Glomerular visceral epithelial cell (primary cell): ENCODE data around the gene PKNOX2.

Experiments
- DNase-seq: peaks from one replicate; pipeline ENCODE4 v3.0.0-alpha.2; 2016; ENCODE audit errors: extremely low spot score

PKNOX2 gene

DNA sequence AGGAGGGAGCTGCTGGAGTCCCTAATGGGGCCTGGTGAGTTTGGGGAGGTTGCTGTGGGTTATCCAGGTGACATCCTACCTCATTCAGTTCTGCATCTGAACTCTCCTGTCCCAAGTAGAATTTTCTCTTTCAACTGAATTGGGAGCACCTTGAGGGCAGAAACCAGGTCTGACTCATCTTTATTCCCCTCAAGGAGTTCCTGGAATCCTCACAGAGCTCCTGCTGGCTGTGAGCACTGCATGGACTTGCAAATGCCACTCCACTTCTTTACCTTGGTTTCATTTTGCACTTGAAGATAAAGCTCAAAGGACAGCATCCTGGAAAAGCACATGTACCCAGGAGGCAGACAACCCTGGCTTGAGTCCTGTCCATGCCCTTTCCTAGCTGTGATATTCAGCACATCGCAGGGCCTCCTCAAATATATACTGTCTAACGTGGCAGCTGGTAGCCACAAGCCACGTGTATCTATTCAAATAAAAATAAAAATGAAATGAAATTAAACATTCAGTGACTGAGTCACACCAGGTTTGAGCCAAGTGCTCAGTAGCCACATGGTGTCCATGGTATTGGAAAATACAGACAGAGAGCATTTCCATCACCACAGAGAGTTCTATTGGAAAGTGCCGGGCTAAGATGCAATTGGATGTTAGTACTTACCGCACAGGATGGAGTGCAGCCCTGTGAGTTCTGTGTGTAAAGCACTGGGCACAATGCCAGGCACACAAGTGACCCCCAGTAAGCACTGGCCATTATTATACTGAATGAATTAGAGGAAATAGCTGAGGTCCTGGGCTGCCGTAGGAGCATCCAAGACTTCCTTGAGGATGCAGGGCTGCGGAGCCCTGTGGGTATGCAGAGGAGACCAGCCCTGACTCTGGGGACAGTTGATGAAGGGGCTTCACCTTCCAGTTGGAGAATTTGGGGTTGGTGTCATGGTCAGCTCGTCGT is 149.0 kb downstream of the PKNOX2 start:
- no peak for DNase-seq

DNA sequence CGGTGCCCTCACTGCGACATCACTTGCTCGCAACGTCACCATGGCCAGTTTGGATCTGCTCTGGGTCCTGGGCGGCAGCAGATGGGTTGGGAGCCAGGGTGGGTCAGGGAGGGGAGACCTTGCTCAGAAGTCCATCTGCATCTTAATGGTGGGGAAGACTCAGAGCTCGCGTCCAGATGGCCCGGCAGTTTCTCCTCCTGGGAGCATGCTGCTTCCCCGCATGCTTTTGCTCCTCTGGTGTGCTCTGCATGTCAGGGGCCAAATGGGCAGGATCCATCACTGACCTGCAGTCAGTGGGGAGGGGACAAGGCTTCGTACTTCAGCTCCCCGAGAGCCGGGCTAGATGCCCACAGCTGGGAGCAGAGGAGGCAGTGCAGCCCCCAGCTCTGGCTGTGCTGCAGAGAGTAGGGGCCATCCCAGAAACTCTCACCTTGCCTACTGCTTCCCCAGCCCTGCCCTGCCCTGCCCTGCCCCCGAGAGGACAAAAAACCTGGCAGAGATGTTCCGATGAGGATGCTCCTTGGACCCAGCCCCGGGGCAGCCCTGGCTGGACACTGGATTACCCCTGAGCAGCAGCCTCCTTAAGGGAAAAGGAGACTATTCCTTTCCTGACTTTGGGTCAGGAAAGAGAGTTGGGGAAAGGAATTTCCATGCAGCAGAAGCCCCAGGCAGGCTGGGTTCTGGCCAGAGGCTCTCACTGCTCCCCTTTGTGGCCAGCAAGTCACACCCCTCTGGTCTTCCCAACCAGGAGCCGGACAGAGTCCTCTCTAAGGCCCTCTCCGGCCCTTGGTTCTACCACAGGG is 149.9 kb downstream of the PKNOX2 start:
- no peak for DNase-seq

DNA sequence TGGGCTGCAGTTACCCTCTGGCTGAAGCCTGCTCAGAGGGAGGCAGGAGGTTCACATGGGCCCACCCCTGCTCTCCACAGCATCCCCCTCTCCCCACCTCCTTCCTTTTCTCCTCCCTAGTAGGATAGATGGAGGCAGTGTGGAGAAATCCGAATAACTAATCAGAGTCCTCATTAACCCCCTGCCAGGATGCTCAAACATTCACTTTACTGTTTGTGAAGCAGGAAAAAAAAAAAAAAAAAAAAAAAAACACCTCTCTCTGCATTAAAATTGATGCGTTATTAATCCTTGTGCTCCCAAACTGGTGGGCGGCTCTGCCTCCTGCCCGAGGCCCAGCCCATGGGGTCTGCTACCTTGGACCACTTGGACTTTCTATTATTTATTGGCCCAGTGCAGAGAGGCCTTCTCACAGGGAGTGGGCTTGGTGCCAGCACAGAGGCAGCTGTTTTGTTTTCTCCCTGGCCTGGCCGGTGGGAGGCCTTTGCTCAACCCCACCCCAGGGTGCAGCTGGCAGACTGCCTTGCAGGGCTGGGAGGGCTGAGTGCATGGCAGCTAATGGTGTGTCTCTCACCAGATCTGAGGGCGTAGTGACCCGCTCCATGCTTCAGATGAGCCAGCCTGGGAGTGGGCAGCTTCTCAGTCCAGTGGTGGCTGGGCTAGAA is 150.7 kb downstream of the PKNOX2 start:
- no peak for DNase-seq

DNA sequence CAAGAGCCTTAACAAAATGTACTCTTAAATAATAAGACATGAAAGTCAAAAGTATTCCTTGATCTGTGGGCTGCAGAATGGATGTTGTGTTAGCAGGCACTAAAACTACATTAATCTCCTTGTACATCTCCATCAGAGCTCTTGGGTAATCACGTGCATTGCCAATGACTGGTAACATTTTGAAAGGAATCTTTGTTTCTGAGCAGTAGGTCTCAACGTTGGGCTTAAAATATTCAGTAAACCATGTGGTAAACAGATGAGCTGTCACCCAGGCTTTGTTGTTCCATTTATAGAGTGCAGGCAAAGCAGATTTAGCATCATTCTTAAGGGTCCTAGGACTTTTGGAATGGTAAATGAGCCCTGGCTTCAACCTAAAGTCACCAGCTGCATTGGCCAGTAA is 152.9 kb downstream of the PKNOX2 start:
- no peak for DNase-seq

DNA sequence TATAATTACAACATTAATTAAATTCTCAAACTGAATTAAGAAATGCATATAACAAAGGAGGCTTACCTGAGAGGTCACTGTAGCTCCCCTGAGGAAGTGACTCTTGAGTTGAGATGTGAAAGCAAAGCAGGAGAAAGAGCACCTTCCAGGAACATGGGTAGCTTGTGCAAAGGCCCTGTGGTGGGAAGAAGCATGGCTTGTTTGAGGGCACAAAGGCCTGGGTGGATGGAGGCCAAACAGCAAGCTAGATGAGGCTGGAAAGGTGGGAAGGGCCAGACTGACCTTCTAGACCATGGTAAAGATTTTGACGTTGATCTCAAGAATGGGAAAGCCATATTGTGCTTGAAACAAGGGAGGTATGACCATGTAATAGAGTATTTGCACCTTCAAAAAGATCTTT is 155.1 kb downstream of the PKNOX2 start:
- DNase-seq: no peak

DNA sequence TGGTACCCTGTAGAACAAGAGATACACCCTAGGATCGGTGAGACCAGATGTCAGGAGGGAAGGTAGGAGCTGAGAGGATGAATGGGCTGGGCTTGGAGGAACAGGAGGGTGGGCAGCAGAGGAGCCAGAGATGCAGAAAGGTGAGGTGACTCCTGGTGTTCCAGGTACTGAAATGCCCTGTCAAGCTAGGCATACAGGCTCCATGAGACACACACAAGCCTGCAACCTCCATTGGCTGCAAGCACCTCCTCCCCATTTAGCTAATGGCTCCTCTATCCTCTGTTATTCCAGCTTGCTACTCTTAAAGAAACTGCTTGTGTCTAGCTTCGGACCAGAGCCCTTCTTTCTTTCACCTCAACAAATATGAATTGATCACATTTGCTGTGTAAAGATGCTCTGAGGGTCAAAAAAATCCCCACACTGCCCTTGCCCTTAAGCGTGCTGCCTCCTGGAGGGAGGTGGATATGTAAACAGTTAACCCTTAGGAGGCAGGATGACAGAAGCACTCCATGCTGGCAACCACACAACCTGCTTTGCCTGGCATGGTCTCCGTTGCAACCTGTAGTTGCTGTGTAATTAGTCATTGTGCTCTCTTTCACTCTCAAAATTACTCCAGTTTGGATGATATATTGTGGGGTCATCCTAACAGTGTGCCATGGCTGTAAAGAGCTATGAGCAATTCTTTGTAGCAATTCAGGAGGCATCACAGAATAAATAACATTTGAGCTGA is 156.0 kb downstream of the PKNOX2 start:
- no peak for DNase-seq

DNA sequence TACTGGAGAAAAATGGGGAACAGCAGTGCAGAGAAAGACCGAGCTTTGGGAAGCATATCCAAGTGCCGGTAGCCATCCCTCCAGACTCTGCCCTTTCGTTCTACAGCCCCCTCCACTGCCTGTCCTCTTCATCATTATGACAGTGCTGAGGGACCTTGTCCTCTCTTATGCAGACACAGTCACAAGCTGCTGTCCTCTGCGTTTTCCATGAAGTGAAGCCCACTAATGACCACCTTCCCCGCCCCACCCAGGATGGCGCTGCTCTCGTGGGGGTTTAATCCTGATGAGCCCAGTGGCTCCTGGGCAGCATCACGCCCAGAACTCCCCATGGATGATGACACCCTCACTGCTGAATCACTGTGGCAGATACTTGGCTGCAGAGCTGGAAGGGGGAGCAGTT is 157.7 kb downstream of the PKNOX2 start:
- DNase-seq: no peak

DNA sequence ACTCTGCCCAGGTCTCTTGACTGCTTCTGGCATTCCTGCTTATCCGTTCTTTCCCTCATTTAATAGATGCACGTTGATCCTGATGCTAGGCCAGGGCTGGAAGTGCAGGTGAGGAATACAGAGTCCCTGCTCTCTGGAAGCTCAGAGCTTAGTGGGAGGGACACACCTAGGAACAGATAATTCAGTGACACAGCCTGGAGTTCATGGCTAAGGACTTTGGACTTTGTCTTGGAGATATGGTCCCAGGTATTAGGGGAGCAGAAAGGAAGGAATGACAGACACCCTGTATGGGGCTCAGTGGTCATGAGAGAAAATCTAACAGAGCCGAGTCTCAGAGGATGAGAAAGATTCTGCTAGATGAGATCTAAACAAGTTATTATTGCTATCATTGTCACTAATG is 160.6 kb downstream of the PKNOX2 start:
- no peak for DNase-seq

DNA sequence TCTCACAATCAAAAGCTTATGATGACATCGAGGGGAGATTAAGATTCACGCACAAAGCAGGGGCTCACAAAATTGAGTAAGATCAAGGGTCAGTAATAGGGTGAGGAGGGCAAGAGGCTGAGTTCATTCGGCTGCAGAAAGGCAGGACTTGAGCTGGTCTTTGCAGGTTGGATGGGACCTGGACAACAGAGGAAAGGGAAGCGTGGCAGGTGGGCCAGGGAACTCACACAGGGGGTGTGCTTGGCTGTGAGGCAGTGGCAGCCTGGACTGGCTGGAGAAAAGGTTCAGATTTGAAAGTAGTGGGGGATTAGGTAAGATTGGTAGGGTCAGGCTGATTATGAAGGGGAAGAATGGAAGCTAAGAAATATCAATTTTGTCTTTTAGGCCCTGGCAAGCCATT is 161.6 kb downstream of the PKNOX2 start:
- no peak for DNase-seq

DNA sequence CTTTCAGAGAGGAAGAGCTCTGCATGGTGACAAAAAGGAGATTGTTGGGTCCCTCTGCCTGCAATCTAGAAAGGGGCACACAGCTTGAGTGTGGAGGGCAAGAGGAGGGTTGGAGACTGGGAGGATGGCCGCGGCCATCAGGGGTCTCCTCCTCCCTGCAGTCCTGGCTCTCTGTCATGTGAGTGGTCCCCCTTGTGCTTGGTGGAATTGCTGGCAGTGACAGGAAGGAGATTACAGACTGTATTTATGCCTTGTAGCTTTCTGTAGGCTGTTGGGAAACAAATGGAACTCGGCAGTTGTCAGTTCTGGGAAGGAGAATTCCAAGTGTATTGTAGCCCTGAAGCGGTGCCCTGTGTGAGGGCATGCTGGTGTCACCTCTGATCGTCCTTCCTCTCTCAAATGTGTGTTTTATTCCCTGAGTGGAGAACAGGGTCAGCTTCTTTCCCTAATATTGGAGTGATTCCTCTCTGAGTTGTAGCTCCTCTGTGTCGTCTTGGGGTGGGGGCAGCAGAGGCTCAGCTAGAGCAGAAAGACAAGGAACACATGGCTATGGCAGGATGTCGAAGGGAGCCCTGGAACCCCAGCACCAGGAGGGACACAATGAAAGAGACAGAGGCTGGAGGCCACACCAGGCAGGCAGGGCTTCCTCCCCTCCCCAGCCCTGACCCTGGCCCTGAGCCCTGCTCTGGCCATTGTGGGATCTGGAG is 163.1 kb downstream of the PKNOX2 start:
- DNase-seq: no peak

DNA sequence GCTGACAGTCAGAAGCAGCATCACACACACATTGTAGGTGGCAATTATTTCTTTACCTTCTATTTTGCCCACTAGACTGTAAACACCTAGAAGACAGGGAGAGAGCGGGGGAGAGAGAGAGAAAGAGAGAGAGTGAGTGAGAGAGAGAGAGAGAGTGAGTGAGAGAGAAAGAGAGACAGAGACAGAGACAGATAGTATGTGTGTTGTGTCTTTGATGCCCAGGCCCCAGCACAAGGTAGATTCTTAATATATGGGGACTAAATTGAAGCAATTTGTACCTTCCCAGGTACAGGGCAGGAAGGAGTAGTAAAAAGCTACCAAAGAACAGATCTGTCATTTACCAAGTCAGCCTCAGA is 163.7 kb downstream of the PKNOX2 start:
- DNase-seq: no peak

DNA sequence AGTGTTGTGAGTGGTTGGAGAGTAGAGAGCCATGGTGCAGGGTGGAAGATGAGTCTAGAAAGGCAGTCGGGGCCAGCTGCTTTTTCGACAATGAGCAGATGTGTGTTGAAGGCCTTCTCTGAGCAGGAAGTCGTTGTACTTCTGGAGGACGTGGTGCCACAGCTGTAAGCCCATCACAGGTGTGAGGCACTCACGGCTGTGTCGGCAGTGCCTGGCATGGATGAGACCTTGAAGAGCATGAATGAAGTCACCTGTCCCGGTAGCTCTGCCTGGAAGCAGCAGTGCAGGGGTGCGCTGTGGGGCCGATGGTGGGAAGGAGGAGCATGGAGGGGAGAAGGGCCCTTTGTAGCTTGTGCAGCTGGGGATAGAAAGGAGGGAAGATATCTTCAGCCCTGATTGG is 165.2 kb downstream of the PKNOX2 start:
- no peak for DNase-seq

DNA sequence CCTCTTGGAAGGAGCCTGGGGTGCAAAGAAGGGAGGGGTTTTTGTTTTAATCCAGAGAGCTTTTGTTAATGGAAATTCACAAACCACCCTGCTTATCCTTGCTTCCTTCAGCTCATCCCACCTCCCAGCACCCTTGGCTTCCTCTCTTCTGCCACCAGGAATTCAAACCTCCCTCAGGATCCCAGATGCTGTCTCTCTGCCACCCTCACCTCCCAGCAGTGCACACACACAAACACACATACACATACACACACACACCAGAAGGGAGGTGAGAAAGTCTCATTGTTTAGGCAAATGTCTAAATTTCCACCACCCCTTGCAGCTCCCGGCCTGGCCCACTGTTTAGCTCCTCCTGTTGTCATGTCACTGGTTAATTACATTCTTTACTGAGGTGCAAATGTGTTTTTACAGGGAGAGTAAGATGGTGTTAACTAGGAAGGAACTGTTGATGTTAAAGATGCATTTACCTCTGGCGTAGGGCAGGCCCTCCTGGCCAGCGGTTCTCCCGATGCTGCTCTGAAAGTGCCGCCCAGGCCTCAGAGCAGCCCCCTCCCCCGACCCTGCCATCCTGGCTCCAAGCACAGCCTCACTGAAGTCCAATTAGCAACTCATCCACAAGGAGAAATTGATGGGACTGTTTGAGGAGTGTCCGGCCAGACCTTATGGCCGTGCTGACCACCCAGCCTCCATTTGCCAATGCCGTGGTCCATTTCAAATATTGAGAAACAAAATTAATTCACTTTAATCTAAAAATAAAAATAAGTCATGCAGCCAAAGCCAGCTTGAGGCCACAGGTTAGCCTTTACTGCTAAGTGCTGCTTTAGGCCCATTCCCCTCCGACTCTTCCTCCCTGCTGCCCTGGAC is 166.1 kb downstream of the PKNOX2 start:
- no peak for DNase-seq

DNA sequence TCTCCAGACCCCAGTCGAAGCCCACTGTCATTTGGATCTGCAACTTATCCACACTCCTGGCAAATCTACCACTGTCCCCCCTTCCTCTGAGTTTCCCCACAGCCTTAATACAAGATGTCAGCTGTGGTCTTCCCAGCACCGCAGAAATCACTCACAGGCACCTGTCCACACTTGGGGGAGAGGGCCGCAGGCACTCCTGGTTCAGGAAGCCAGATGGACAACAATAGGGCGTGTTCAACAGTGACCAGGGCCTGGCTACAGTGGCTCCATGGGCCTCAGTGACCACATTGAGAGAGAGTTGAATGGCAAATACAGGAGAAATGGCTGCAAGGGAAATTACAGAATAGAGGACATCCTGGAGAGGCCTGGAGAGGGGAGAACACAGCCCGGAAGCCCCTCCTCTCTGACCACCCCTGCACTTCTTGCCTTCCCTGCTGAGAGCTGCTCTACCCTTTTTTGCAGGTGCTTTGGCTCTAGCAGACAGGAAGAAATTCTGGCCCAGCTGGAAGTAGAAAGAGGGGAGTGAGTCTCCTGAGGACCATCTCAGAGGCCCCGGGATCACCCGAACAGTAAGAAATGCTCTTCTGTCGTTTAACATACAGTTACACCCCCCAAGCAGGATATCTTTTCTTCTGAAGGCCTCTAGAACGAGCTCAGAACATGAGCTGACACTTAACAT is 166.9 kb downstream of the PKNOX2 start:
- DNase-seq: no peak

DNA sequence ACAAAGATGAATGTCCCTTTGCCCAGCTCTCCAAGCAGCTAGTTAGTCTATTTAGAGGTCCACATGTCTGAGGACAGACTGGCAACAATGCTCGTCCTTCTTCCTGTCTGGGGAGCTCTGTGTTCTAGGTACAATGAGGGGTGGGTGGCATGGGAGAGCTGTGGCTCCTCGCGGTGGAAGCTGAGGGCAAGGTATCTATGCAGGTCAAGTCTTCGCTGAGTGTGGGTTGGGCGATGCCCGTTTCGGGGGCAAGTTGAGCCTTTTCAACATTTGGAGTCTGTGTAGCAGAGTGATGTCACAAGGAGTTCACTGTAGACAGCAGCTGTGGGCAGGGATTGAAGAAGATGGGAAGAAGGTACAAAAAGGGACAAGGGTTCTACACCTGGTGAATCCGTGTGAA is 168.3 kb downstream of the PKNOX2 start:
- DNase-seq: no peak

DNA sequence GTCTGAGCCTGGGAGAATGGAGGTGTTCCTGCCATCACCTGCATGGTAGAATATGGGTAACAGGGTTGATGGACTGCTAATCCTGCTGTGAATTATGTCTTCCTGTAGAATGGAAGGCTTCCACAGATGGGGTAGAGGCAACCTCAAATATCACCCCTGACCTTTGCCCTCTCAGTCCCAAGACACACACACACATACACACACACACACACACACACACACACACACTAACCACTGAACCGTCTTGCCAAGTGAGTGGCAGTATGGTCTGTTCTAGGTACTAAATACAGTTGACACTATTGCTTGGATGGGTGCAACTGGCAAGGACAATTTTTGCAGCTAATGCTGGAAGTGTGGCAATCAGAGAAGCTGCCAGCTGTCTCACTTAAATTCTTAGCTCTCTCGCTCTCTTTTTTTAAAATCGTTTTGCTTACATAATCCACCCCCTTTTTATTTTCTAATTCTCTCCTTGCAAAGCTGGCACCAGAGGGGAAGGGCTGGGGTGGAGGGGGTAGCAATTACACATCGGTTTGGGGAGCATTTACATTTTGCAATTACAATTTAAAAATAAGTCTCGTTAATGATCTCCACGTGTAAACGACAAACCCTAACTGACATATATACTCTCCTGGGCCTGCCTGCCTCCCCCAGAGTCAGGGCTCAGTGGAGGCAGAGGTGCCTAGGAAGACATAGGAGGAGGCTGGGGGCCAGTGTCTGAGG is 169.0 kb downstream of the PKNOX2 start:
- no peak for DNase-seq

DNA sequence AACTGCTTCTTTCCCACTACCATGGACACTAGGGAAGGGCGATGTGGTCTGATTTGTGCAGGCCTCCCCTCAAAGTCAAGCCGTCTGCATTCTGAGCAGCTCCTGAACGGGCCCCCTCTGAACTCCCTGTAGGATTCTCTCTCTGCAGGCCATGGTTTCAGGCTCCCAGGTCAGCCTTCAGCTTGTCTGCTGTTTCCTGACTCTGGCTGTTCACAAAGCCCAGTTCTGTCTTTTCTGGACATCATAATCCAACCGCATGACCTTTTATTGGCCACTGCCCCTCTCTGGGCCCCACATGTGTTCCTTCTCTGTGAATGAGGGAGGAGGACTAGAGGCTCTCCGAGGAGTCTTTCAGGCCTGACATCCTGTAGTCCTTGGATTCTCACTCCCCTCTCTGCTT is 170.6 kb downstream of the PKNOX2 start:
- no peak for DNase-seq

DNA sequence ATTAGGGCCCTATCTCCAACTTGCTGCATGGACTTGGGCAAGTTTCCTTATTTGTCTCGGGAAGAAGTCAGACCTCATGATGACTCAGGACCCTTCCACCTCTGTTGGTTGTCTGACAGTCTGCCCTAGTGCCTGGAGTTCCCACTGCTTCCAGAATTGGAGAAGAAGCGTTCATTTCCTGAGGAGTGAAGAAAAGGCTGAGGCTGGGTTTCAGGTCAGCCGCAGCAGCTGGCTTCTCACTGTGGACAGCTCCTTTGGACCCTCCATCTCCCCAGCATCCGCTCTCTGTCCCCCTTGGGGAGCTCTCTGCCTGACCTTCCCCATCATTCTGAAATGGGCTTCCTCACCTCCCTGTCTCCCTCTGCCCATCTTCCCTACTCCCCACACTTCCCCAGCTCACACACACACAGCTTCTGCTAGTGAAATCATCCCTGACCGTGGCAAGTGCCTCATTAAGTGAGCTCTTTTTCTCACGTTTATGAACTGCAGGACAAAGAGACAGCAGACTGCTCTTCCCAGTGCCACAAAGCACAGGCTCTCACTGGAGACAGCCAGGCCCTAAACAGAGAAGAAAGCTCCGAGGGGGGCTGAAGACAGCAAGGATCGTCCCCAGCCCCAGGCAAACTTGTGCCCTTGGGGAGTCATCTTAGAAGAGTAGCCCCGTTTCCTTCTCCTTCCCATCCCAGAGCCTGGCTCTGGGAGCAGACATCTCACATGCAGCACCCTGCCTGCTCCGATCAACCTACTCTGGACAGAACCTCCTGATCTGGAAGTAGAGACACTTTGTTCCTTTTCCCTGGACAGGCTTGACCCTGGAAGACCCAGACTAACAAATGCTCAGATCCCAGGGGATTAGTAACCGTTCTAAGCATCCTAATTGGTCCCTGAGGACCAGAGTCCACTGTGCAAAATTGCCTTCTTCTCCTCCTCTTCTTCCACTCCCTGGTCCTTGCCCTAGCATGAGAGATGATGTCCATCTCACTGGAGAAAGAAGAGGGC is 173.6 kb downstream of the PKNOX2 start:
- DNase-seq: no peak
